Small intestine (tissue), 7 donors: ENCODE data around the gene CA11. TPM values are rescaled to one million over a fixed set of nuclear protein-coding genes. Genes with fewer than 3 reads are reported as not detected.

Experiments
- DNase-seq, 2 donors: peaks; one replicate each; pipeline versions ENCODE4 v3.0.0 to v3.0.0-alpha.2; 2013
- FAIRE-seq: peaks from 2 replicates; lab custom pipeline; 2012; peaks lifted over from hg19 to GRCh38; lab: Jason Lieb, UNC
- H3K27ac ChIP-seq, 3 donors: one replicate each; pipeline ENCODE4 v1.5.1; 2013; ENCODE audit warnings: low read length in 2 of 3, mild to moderate bottlenecking in 2 of 3, control low read depth in 1 of 3, inconsistent platforms in 1 of 3, low read depth in 1 of 3, moderate library complexity in 1 of 3
- H3K27me3 ChIP-seq, 3 donors: one replicate each; pipeline ENCODE4 v1.6.1; 2013; ENCODE audit warnings: low read length in 3 of 3, inconsistent platforms in 1 of 3; ENCODE audit not compliant: control insufficient read depth in 3 of 3, insufficient read depth in 3 of 3
- H3K36me3 ChIP-seq, 3 donors: one replicate each; pipeline ENCODE4 v1.6.1; 2013; ENCODE audit warnings: low read length in 3 of 3, inconsistent platforms in 1 of 3, low read depth in 1 of 3, mild to moderate bottlenecking in 1 of 3, moderate library complexity in 1 of 3; ENCODE audit not compliant: control insufficient read depth in 3 of 3, insufficient read depth in 2 of 3
- H3K4me1 ChIP-seq, 3 donors: one replicate each; pipeline ENCODE4 v1.6.1; 2013; ENCODE audit warnings: low read length in 2 of 3, inconsistent platforms in 1 of 3, low read depth in 1 of 3, mild to moderate bottlenecking in 1 of 3, moderate library complexity in 1 of 3; ENCODE audit not compliant: control insufficient read depth in 3 of 3, insufficient read depth in 2 of 3
- H3K4me3 ChIP-seq, 3 donors: one replicate each; pipeline ENCODE4 v1.5.1; 2013; ENCODE audit warnings: low read length in 3 of 3, control low read depth in 1 of 3, inconsistent platforms in 1 of 3, low read depth in 1 of 3, mild to moderate bottlenecking in 1 of 3, moderate library complexity in 1 of 3
- H3K9me3 ChIP-seq, 2 donors: one replicate each; pipeline ENCODE4 v1.6.1; 2013; ENCODE audit warnings: low read depth in 1 of 2, low read length in 1 of 2; ENCODE audit not compliant: control insufficient read depth in 2 of 2, insufficient read depth in 1 of 2
- WGBS, 3 donors: extraction: QIAGEN DNeasy Blood & Tissue Kit; methylation state at CpG; one replicate each; pipeline ENCODE4 v1.1.7; 2013; 5-methylcytosine and 5-hydroxymethylcytosine counted together
- polyA plus RNA-seq, 4 donors: library from polyadenylated mRNA; stranded (reverse) in 3 of 4; unstranded in 1 of 4; fragments of 200-250 nt in 3 of 4; fragments of 120-200 nt in 1 of 4; gene quantifications; one replicate each; pipeline versions ENCODE4 v1.2.1 to v1.2.3, GENCODE V29; 2013
- donor health status: healthy with polysubstance abuse.
- donor health status: control.
- donor health status: control.
- donor health status: Bipolar disorder and iron deficiency.
- donor health status: healthy.

The CA11 gene
- polyA plus RNA-seq, 4 donors = 3.8 to 21.2 (median 6.5) TPM

- H3K36me3 ChIP-seq = peaks cover 2 to 76% (median 16%) of the 10 kb centered on the region in 3 donors
- H3K27me3 ChIP-seq = no peaks in the 10 kb centered on the region
- H3K27ac ChIP-seq = peak overlapping the region; percentile 95 to 97 (median 96)
- peak; percentile 31 to 80 for DNase-seq
- H3K4me3 ChIP-seq = peak overlapping the region; percentile 12 to 68 (median 65)
- H3K4me1 ChIP-seq = peaks cover 0 to 44% (median 5%) of the 10 kb centered on the region in 3 donors
- WGBS, 3 donors = 14 to 66% (median 48%) methylated on average over 30 to 39 of the region's 39 CpGs
- H3K9me3 ChIP-seq = no peaks in the 10 kb centered on the region
- FAIRE-seq = no peak
Measured at GRCh38 chr19:48613024-48613851, 32.7 kb downstream of the CA11 start.

- WGBS, 3 donors = 86 to 89% (median 89%) methylated on average over 14 of the region's 14 CpGs
- Histone ChIP-seq H3K27ac (no peak overlapping the region), H3K36me3 (peaks cover 2 to 76% (median 14%) of the 10 kb centered on the region in 3 donors), H3K4me3 (no peak overlapping the region), H3K4me1 (peaks cover 0 to 33% (median 0%) of the 10 kb centered on the region in 3 donors), H3K9me3 (no peaks in the 10 kb centered on the region), H3K27me3 (no peaks in the 10 kb centered on the region)
- FAIRE-seq = no peak
- no peak for DNase-seq
Measured at GRCh38 chr19:48611872-48612271, 34.1 kb downstream of the CA11 start.

- 91 to 94% (median 94%) methylated on average over 20 of the region's 20 CpGs for WGBS, 3 donors
- DNase-seq (no peak), FAIRE-seq (no peak)
- H3K4me1 ChIP-seq = peaks cover 0 to 15% (median 0%) of the 10 kb centered on the region in 3 donors
- peaks cover 0 to 71% (median 2%) of the 10 kb centered on the region in 3 donors for H3K36me3 ChIP-seq
- H3K9me3 ChIP-seq = no peaks in the 10 kb centered on the region
- no peaks in the 10 kb centered on the region for H3K27me3 ChIP-seq
- no peak overlapping the region for H3K27ac ChIP-seq
- H3K4me3 ChIP-seq = no peak overlapping the region
Measured at GRCh38 chr19:48609571-48610108, 36.3 kb downstream of the CA11 start.

- Histone ChIP-seq H3K27me3 (no peaks in the 10 kb centered on the region), H3K27ac (no peak overlapping the region), H3K4me1 (peaks cover 0 to 14% (median 0%) of the 10 kb centered on the region in 3 donors), H3K9me3 (no peaks in the 10 kb centered on the region), H3K36me3 (peaks cover 0 to 74% (median 2%) of the 10 kb centered on the region in 3 donors), H3K4me3 (no peak overlapping the region)
- DNase-seq (peak; percentile 50 to 54), FAIRE-seq (no peak)
- 17 to 20% (median 18%) methylated on average over 9 of the region's 9 CpGs for WGBS, 3 donors
Measured at GRCh38 chr19:48608798-48609263, 37.2 kb downstream of the CA11 start.

GRCh38 chr19:48607359-48607755 lies 38.6 kb downstream of the CA11 start:
- FAIRE-seq = no peak
- H3K4me3 ChIP-seq = no peak overlapping the region
- no peaks in the 10 kb centered on the region for H3K9me3 ChIP-seq
- DNase-seq = no peak
- no peak overlapping the region for H3K27ac ChIP-seq
- H3K4me1 ChIP-seq = peaks cover 0 to 6% (median 0%) of the 10 kb centered on the region in 3 donors
- H3K36me3 ChIP-seq = peaks cover 0 to 74% (median 2%) of the 10 kb centered on the region in 3 donors
- 87 to 93% (median 88%) methylated on average over 7 of the region's 7 CpGs for WGBS, 3 donors
- H3K27me3 ChIP-seq = no peaks in the 10 kb centered on the region

- Histone ChIP-seq H3K36me3 (peaks cover 0 to 73% (median 0%) of the 10 kb centered on the region in 3 donors), H3K9me3 (no peaks in the 10 kb centered on the region), H3K27me3 (no peaks in the 10 kb centered on the region), H3K27ac (no peak within 1 kb of the TSS), H3K4me1 (peaks cover 0 to 10% (median 0%) of the 10 kb centered on the region in 3 donors), H3K4me3 (no peak within 1 kb of the TSS)
- FAIRE-seq = no peak
- DNase-seq = no peak
- WGBS, 3 donors = 89 to 93% (median 90%) methylated on average over 36 to 39 of the region's 39 CpGs
Measured at GRCh38 chr19:48606463-48607358, 39.3 kb downstream of the CA11 start, which contains the start of gene SPACA4. TSS of gene SPACA4 (plus strand) at chr19:48606742. CDS start at chr19:48606979, 237 bp downstream.

GRCh38 chr19:48603850-48604249 lies 42.1 kb downstream of the CA11 start:
- H3K4me1 ChIP-seq = peaks cover 0 to 15% (median 0%) of the 10 kb centered on the region in 3 donors
- 88 to 93% (median 89%) methylated on average over 9 of the region's 9 CpGs for WGBS, 3 donors
- FAIRE-seq (no peak), DNase-seq (no peak)
- H3K36me3 ChIP-seq = peaks cover 0 to 71% (median 3%) of the 10 kb centered on the region in 3 donors
- no peaks in the 10 kb centered on the region for H3K27me3 ChIP-seq
- H3K4me3 ChIP-seq = no peak overlapping the region
- no peak overlapping the region for H3K27ac ChIP-seq
- no peaks in the 10 kb centered on the region for H3K9me3 ChIP-seq
